ENCODE results near the gene OOSP3.
A peak's percentile ranks its signal among the peaks of the same experiment; 100 is the strongest.
"Not testable (repeated sequence)": the region's sequence is repeated elsewhere in the genome, so short reads cannot be mapped to it uniquely, and the experiment has no call there.

The OOSP3 gene

GRCh38 chr11:59883597-59883996 is 5.0 kb downstream of the OOSP3 start:
- H3K9ac ChIP-seq (ENCODE audit: low read depth, low read length, poor library complexity, severe bottlenecking): no peak overlapping the region
- H3K4me3 ChIP-seq (ENCODE audit: low read length, poor library complexity, severe bottlenecking): no peak overlapping the region
- no peaks in the 10 kb centered on the region for H4K20me1 ChIP-seq (ENCODE audit: insufficient read depth, low read length, poor library complexity, severe bottlenecking)
- no peaks in the 10 kb centered on the region for H3K36me3 ChIP-seq (ENCODE audit: insufficient read depth, low read length)
- no peaks in the 10 kb centered on the region for H3K79me2 ChIP-seq (ENCODE audit: insufficient read depth, low read length)
- H3K27me3 ChIP-seq (ENCODE audit: insufficient read depth, low read length, poor library complexity, severe bottlenecking): no peaks in the 10 kb centered on the region
- no peak overlapping the region for H3K4me2 ChIP-seq (ENCODE audit: low read depth, low read length, poor library complexity, severe bottlenecking)
- TF ChIP-seq CTCF (conservative IDR thresholded peaks at IDR 0.05; ENCODE audit: low read length) (no peak), EZH2phosphoT487 (IDR thresholded peaks at IDR 0.05; ENCODE audit: borderline replicate concordance) (no peak)
- no peak overlapping the region for H2AFZ ChIP-seq (ENCODE audit: low read length)
- H3F3A ChIP-seq (ENCODE audit: low read depth): no peaks in the 10 kb centered on the region
- H3K9me2 ChIP-seq (replicated peaks; ENCODE audit: low read depth, low read length): no peaks in the 10 kb centered on the region
- no peaks in the 10 kb centered on the region for H3K9me3 ChIP-seq (ENCODE audit: insufficient read depth, low read depth, low read length)
- H3K4me1 ChIP-seq (ENCODE audit: insufficient read depth, low read length, poor library complexity, severe bottlenecking): no peaks in the 10 kb centered on the region

GRCh38 chr11:59887156-59887555 is 8.6 kb downstream of the OOSP3 start:
- H3F3A ChIP-seq (ENCODE audit: low read depth); H3K9me2 ChIP-seq (replicated peaks; ENCODE audit: low read depth, low read length); H3K4me2 ChIP-seq (ENCODE audit: low read depth, low read length, poor library complexity, severe bottlenecking); H3K27me3 ChIP-seq (ENCODE audit: insufficient read depth, low read length, poor library complexity, severe bottlenecking); H4K20me1 ChIP-seq (ENCODE audit: insufficient read depth, low read length, poor library complexity, severe bottlenecking); H3K79me2 ChIP-seq (ENCODE audit: insufficient read depth, low read length); H3K9ac ChIP-seq (ENCODE audit: low read depth, low read length, poor library complexity, severe bottlenecking); H3K4me1 ChIP-seq (ENCODE audit: insufficient read depth, low read length, poor library complexity, severe bottlenecking); H2AFZ ChIP-seq (ENCODE audit: low read length); H3K36me3 ChIP-seq (ENCODE audit: insufficient read depth, low read length); H3K9me3 ChIP-seq (ENCODE audit: insufficient read depth, low read depth, low read length); H3K4me3 ChIP-seq (ENCODE audit: low read length, poor library complexity, severe bottlenecking): not testable (repeated sequence)

GRCh38 chr11:59891781-59892181 is 13.2 kb downstream of the OOSP3 start:
- no peak overlapping the region for H3K4me2 ChIP-seq (ENCODE audit: low read depth, low read length, poor library complexity, severe bottlenecking)
- TF ChIP-seq CTCF (conservative IDR thresholded peaks at IDR 0.05; ENCODE audit: low read length) (no peak), EZH2phosphoT487 (IDR thresholded peaks at IDR 0.05; ENCODE audit: borderline replicate concordance) (no peak)
- no peaks in the 10 kb centered on the region for H3K27me3 ChIP-seq (ENCODE audit: insufficient read depth, low read length, poor library complexity, severe bottlenecking)
- H2AFZ ChIP-seq (ENCODE audit: low read length): peak overlapping the region; percentile 77; the same call in 1 of the 2 replicates
- H3K4me1 ChIP-seq (ENCODE audit: insufficient read depth, low read length, poor library complexity, severe bottlenecking): peaks cover 10% of the 10 kb centered on the region
- H3K9me3 ChIP-seq (ENCODE audit: insufficient read depth, low read depth, low read length): no peaks in the 10 kb centered on the region; the same call in 1 of the 2 replicates
- no peaks in the 10 kb centered on the region for H3K79me2 ChIP-seq (ENCODE audit: insufficient read depth, low read length)
- H3K36me3 ChIP-seq (ENCODE audit: insufficient read depth, low read length): no peaks in the 10 kb centered on the region
- H3K9me2 ChIP-seq (replicated peaks; ENCODE audit: low read depth, low read length): no peaks in the 10 kb centered on the region
- H3F3A ChIP-seq (ENCODE audit: low read depth): no peaks in the 10 kb centered on the region
- H4K20me1 ChIP-seq (ENCODE audit: insufficient read depth, low read length, poor library complexity, severe bottlenecking): no peaks in the 10 kb centered on the region
- peak overlapping the region; percentile 27 for H3K9ac ChIP-seq (ENCODE audit: low read depth, low read length, poor library complexity, severe bottlenecking)
- H3K4me3 ChIP-seq (ENCODE audit: low read length, poor library complexity, severe bottlenecking): no peak overlapping the region

- no peak overlapping the region for H2AFZ ChIP-seq (ENCODE audit: low read length)
- TF ChIP-seq CTCF (conservative IDR thresholded peaks at IDR 0.05; ENCODE audit: low read length): no peak
- TF ChIP-seq EZH2phosphoT487 (IDR thresholded peaks at IDR 0.05; ENCODE audit: borderline replicate concordance): no peak
- H3K36me3 ChIP-seq (ENCODE audit: insufficient read depth, low read length): no peaks in the 10 kb centered on the region
- H3K4me3 ChIP-seq (ENCODE audit: low read length, poor library complexity, severe bottlenecking): no peak overlapping the region
- peaks cover 16% of the 10 kb centered on the region for H3K4me1 ChIP-seq (ENCODE audit: insufficient read depth, low read length, poor library complexity, severe bottlenecking)
- no peaks in the 10 kb centered on the region for H4K20me1 ChIP-seq (ENCODE audit: insufficient read depth, low read length, poor library complexity, severe bottlenecking)
- no peak overlapping the region for H3K9ac ChIP-seq (ENCODE audit: low read depth, low read length, poor library complexity, severe bottlenecking)
- H3K4me2 ChIP-seq (ENCODE audit: low read depth, low read length, poor library complexity, severe bottlenecking): no peak overlapping the region
- H3K27me3 ChIP-seq (ENCODE audit: insufficient read depth, low read length, poor library complexity, severe bottlenecking): no peaks in the 10 kb centered on the region
- H3K79me2 ChIP-seq (ENCODE audit: insufficient read depth, low read length): no peaks in the 10 kb centered on the region
- H3K9me3 ChIP-seq (ENCODE audit: insufficient read depth, low read depth, low read length): no peaks in the 10 kb centered on the region; the same call in 1 of the 2 replicates
- H3K9me2 ChIP-seq (replicated peaks; ENCODE audit: low read depth, low read length): no peaks in the 10 kb centered on the region
- H3F3A ChIP-seq (ENCODE audit: low read depth): no peaks in the 10 kb centered on the region
Observed at GRCh38 chr11:59894616-59895015, 16.0 kb downstream of the OOSP3 start.

Data from Loucy (cell line).